Measurements from ENCODE around the gene AIMP1.

DNA sequence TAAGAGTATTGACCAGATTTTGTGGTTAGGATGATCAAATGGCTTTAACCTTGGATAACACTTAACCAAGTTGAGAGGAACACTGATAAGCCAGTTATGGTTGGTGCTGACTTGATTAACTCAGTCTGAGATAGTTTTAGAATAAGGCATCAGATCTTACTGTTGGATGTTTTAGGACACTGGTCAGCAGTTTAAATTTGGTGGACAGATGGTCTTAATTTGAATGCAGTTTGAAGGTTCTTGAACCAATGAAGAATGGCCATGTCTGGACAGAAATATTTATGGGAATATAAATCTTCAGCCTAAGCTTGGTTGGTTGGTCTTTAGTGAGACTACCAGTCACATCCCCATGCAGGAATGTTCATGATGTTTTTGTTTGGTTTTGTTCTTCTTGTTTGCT, 54.8 kb downstream of the AIMP1 start:
- TF ChIP-seq, protein P1, sequence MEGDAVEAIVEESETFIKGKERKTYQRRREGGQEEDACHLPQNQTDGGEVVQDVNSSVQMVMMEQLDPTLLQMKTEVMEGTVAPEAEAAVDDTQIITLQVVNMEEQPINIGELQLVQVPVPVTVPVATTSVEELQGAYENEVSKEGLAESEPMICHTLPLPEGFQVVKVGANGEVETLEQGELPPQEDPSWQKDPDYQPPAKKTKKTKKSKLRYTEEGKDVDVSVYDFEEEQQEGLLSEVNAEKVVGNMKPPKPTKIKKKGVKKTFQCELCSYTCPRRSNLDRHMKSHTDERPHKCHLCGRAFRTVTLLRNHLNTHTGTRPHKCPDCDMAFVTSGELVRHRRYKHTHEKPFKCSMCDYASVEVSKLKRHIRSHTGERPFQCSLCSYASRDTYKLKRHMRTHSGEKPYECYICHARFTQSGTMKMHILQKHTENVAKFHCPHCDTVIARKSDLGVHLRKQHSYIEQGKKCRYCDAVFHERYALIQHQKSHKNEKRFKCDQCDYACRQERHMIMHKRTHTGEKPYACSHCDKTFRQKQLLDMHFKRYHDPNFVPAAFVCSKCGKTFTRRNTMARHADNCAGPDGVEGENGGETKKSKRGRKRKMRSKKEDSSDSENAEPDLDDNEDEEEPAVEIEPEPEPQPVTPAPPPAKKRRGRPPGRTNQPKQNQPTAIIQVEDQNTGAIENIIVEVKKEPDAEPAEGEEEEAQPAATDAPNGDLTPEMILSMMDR (IDR thresholded peaks at IDR 0.05; ENCODE audit: insufficient read depth, low read depth, low read length): no peak
- TF ChIP-seq EZH2 (IDR thresholded peaks at IDR 0.05; ENCODE audit: insufficient read depth, low read length): no peak

Measured in astrocyte (in vitro differentiated cells and primary cell).